Left hindlimb (tissue), 1 donor: Measurements from ENCODE around the gene ZNF469.

Experiments used
- DNase-seq: peaks from one replicate; pipeline ENCODE4 v3.0.0-alpha.2; 2018

The ZNF469 gene

GRCh38 chr16:88382491-88383400 is at the start of gene ZNF469:
ZNF469 (plus strand) TSS chr16:88382959; CDS start chr16:88427471, 44,512 bp downstream.
- DNase-seq = no peak

DNA sequence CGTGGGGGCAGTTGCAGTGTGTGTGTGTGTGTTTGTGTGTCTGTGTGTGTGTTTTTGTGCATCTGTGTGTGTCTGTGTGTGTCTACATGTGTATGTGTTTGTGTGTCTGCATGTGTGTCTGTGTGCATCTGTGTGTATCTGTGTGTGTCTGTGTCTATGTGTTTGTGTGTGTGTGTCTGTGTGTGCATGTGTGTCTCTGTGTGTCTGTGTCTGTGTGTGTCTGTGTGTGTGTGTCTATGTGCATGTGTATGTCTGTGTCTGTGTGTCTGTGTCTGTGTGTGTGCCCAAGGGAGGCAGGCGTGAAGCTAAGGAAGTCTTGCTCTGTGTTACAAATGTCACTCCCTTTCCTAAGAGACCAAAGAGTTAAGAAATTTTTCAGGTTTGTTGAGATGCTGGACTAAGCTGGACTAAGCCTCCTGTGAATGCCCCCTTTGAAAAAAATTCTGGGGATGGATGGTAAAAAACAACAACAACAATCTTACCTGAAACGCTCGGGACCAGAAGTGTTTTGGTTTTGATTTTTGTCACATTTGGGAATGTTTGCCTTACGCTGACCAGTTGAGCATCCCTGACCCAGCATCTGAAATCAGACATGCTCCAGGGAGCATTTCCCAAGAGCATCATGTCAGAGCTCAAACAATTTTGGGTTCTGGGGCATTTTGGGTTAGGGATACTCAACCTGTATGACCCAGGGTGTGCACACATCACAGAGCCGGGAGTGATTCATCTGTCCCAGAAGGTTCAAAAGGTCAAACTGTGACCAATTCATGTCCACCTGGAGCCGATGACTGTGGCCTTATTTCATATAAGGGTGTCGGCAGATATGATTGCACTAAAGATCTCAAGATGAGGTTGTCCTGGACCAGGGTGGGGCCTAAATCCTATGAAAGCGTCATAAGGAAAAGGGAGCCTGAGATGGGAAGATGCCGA is 48.6 kb upstream of the ZNF469 start:
- DNase-seq = no peak

GRCh38 chr16:88334778-88335720 is 47.7 kb upstream of the ZNF469 start:
- no peak for DNase-seq

DNA sequence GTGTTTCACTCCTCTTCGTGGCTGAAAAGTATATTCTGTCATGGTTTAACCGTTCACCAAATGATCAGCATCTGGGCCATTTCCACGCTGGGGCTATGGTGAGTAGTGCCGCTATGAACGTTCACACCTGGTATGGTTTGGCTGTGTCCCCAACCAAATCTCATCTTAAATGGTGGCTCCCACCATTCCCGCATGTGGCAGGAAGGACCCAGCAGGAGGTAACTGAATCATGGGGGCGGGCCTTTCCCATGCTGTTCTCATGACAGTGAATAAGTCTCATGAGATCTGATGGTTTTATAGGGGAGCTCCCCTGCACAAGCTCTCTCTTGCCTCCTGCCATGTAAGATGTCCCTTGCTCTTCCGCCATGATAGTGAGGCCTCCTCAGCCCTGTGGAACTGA is 45.7 kb upstream of the ZNF469 start:
- no peak for DNase-seq

DNA sequence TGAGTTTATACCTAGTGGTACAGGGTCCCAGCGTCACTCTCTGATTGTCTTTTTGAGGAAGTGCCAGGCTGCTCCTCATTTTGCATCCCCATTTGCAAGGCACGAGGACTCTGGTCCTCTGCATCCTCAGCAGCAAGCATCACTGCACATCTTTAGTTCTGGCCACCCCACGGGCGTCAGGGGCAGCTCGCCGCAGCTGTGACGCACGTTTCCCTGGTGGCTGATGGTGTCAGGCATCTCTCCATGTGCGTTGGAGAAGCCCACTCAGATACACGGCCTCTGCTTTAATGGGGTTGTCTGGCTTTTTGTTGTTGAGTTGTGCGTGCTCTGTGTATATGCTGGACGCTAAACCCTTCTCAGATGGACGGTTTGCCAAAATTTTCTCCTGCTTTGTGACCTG is 45.2 kb upstream of the ZNF469 start:
- no peak for DNase-seq

GRCh38 chr16:88338111-88338510 is 44.6 kb upstream of the ZNF469 start:
- no peak for DNase-seq

GRCh38 chr16:88338896-88339295 is 43.9 kb upstream of the ZNF469 start:
- no peak for DNase-seq

DNA sequence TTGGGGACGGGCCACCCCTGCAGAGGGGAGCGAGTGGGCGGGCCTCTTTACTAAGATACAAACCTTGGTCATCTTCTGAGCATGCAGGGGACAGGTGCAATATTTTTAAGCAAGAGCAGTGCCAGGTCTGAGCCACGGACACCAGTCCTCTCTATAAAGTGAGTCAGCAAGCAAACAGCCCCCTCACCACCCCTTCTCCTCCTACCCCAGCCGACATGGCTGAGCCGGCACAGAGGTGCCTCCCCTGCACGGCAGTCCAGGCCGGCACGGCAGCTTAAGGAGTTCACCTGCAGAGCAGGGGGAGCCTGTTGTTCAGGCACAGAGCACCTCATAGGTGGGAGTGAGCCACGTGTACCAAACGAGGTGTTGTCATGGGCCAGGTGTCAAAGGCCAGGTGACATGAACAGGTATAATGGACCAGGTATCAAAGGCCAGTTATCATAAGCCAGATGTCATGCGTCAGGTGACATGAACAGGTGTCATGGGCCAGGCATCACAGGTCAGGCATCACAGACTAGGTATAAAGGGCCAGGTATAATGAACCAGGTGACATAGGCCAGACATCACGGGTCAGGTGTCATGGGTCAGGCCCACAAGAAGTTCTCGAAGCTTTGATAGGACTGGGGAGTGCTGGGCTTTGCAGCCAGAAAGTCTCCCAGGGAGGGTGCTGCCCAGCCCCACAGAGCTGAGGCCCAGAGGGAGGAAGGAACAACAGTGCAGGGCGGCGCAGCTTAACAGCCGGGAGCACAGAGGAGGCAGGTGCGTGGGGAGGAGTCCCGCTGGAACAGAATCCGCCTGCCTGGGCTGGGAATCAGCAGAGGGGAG is 42.6 kb upstream of the ZNF469 start:
- no peak for DNase-seq

- no peak for DNase-seq
These were observed 42.0 kb upstream of the ZNF469 start for GRCh38 chr16:88340755-88341150.

- no peak for DNase-seq
These were observed 41.0 kb upstream of the ZNF469 start for GRCh38 chr16:88341551-88342290.

GRCh38 chr16:88342491-88342890 is 40.3 kb upstream of the ZNF469 start:
- no peak for DNase-seq

DNA sequence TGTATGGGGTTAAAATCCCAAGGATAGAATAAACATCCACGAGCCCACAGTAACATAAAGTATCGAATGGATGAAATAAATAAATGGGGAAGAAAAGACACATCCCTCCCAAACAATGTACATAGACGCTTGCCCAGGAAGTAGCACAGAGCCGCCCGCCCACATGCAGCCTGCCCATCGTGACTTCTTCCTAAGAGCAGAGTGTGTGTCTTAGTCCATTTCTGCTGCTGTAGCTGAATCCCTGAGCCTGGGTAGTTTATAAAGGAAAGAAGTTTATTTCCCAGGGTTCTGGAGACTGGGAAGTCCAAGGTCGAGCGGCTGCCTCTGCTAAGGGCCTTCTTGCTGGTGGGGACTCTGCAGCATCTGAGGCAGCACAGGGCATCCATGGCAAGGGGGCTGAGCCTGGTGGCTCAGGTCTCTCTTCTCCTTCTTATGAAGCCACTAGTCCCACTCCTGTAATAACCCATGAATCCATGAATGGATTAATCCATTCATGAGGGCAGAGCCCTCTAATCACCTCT is 39.4 kb upstream of the ZNF469 start:
- DNase-seq = no peak

DNA sequence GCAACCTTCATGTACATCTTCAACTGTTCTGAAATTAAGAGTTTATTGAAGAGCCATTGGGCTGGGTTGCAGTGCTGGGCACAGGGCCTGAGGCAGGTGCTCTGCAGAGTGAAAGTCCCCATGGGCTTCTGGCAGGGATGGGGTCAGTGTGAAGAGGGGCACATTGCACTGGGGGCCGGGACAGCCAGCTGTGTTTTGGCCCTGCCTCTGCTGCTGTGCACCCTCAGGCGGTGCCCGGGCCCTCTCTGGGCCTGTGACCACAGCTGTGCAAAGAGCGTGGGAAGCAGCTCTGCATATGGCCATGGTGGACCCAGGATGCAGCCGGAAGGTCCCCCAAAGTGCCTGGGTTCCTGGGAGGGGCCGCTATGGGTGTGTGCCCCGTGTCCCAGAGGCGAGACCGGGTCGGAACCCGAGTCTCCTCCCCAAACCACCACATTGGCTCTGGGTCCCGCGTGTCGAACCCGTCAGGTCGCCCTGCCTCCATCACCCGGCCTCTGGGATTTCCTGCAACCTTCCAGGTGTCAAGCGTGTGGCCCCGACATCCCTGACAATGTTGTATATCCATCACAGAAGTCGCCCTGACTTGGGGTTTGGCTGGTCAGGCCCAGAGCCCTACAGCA is 38.2 kb upstream of the ZNF469 start:
- no peak for DNase-seq

- DNase-seq = no peak
These were observed 37.6 kb upstream of the ZNF469 start for GRCh38 chr16:88345031-88345720.

GRCh38 chr16:88345721-88346560 is 36.8 kb upstream of the ZNF469 start:
- peak; percentile 60 for DNase-seq

- no peak for DNase-seq
These were observed 35.9 kb upstream of the ZNF469 start for GRCh38 chr16:88346680-88347505.

- DNase-seq = no peak
These were observed 34.9 kb upstream of the ZNF469 start for GRCh38 chr16:88347656-88348376.
